GDM1 (cell line): ENCODE data around the gene TBXA2R.
"Not testable (repeated sequence)": the region's sequence is repeated elsewhere in the genome, so short reads cannot be mapped to it uniquely, and the experiment has no call there.

Experiments used
- DNase-seq: peaks from one replicate; lab custom pipeline; 2025; lab: John Stamatoyannopoulos, UW

TBXA2R gene

DNA sequence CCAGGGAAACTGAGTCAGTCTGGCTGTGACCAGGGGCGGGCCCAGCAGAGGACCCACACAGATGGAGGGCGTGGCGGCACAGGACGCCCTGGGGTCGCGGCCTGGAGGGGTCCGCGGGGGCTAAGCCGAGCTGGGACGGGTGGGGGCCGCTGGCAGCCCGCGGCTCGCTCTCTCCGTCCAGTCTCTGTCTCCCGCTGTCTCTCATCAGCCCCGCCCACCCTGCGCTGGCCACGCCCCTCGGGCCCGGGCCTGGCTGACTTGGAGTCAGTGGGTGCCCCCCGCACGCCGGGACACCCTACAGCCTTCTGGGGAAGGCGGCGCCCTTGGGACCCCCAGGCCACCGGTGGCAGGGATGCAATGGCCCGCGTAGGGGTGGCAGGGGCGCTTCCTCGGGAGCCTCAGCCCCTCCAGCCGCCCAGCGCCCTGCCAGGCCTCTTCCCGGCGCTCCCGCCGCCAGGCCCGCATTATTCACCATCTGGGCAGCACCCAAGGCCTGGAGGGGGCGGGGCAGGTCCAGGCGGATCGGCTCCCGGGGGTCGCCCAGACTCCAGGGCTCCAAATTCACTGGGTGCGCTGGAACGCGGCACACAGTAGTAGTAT, at the start of gene TBXA2R:
TBXA2R (minus strand) TSS at position 186 of the 600 bp plus-strand sequence. CDS start 6,241 bp downstream, outside the sequence.
- peak; percentile 41 for DNase-seq

DNA sequence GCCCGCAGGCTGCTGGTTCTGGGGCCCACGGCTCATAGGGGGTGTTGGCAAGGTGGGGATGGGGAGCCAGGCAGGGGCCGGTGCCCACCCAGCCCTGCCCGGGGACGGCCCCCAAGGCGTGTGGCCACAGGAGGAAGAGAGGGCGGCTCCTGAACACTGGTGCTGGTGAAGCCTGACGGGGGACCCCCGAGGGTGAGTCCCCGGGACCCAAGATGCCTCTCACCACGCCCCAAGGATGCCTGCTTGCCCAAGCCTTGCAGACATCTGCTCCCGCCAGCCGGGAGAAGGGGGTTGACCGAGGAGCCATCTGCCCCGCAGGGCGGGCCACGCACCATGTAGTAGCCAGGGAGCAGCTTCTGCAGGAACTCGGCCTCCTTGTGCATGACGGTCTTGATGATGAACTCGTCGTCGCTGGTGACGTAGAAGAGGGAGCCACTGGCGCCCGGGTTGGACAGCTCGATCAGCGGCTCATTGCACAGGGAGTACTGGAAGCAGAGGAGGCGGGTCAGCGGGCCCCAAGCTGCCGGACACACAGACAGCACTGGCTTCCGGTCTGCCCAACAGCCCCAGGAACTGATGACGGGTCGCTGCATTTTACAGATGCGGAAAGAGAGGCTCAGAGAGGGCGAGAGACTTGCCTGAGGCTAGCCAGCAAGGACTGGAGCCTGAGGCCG, 49.5 kb upstream of the TBXA2R start:
- no peak for DNase-seq

DNA sequence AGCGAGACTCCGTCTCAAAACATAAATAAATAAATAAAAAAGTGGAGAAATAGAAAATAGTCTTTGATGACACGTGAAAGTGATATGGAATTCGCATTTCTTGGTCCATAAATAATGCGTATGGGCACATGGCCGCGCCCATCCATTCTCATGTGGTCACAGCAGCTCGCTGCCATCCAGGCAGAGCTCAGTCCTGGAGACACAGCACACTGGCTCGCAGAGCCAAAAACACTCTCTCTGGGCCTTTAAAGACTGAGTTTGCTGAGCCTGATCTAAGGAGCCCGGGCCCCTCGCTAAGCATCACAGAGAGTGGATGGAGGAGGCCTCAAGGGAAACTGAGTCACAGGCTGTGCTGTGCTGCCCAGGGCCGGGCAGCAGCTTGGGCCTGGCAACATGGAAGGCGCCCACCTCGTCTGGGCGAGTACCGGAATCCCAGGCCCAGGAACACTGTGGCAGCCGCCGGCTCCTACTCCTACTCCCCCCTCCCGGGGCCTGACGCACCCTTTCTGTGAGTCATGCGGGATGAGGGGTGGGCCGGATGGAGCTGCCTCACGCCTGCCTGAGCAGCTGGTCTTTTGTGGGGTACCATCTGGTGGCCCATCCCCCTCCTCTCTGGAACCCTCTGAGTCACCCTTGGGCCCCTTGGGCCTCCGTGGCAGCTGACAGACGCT, 48.9 kb upstream of the TBXA2R start:
- no peak for DNase-seq

DNA sequence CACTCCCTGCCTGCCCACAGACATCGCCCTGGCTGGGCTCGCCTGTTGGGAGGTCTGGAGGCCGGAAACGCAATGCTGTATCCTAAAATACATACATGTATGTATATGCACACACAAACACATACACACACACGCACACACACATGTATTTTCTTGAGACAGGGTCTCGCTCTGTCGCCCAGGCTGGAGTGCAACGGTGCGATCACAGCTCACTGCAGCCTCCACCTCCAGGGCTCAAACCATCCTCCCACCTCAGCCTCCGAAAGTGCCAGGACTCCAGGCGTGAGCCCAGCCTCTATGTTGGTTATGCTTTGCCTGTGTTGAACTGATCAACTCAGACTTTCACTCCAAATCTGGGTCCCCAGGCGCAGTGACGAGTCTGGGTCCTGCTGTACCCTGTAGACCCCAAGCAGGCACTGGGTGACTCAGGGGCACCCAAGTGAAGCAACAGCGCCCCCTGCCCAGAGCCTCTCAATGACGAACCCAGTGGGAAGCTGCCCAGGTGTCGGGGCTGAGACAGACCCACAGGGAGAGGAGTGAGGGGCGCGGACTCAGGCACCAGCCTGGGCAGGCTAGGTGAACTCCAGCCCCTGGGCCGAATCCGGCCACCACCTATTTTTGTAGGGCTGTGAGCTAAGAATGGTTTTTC, 47.3 kb upstream of the TBXA2R start:
- DNase-seq: no peak

DNA sequence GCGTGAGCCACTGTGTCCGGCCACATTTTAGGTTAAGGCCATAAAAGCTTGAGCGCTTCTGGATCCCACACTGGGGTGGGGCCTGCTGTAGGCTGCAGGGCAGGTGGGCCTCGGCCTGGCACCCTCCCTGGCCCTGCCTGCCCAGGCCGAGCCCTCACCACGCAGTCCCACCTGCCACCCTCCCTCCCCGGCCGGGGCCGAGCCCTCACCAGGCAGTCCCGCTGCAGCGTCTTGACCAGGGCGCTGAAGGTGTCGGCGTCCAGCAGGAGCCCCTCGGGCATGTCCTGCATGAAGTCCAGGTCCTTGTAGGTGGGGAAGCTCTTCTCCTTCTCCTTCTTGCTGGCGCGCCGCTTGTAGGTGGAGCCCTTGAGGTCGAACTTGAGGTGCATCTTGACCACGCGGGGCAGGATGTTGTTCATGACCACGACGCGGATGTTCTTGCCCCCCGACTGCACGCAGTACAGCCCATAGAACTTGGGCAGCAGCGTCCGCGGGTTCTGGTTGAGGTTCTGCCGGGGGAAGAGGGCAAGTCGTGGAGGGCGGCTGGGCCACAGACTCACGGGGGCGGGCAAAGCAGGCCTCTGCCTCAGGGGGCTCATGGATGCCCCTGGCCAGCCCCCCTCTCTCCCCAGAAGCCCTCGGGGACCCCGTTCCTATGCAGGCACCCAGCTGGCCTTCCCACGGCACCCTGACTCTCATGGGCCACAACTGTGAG, 46.6 kb upstream of the TBXA2R start:
- no peak for DNase-seq

DNA sequence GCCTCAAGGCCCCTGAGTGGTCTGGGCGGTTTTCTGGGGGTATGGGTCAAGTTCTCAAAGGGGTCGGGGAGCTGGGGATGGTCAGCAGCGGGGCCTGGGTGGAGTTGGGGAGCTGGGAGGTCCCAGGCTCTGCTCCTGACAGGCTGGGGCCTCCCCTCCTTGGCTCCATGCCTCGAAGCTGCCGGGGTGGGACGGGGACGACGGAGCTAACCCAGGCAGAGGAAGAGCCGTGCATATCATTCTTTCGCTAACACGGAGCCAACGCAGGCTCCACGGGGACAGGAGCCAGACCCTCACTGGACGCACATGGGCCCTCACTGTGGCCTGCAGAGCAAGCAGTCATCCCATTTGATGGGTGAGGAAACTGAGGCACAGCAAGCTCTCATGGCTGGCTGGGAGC, 45.7 kb upstream of the TBXA2R start:
- DNase-seq: no peak

DNA sequence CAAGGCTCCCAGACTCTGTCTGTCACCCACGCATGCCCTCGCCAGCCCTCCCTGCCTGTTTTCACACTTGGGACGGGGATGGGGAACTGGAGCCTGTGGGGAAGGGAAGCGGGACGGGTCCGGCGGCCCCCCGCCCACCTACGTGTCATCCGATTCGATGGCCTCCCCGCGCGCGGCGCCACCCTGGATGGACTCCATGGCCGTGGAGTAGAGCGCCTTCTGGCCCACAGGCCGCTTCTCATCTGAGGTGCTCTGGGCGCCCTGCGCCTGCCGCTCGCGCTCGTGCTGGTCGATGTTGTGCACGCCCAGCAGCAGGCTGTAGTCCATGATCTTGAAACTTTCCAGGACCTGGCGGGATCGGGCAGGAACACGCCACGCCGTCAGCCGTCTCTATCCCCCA, 45.0 kb upstream of the TBXA2R start:
- DNase-seq: no peak

DNA sequence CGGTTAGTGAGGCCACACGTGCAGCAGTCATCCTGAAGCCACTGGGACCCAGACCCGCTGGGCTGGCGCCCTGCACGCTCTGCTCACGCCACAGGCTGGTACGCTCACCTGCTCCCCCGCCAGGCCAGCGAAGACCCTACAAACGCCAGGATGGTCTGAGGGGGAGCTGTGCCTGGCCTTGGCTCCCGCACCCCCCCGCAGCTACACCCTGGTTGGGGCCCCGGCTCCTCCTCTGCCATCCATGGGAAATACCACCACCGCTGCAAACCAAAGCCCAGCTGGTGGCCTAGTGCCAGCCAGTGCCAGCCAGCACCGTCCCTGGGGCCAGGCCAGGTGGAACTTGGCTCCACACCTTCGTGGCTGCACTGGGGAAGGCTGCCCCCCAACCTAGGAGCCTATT, 43.2 kb upstream of the TBXA2R start:
- DNase-seq: no peak

DNA sequence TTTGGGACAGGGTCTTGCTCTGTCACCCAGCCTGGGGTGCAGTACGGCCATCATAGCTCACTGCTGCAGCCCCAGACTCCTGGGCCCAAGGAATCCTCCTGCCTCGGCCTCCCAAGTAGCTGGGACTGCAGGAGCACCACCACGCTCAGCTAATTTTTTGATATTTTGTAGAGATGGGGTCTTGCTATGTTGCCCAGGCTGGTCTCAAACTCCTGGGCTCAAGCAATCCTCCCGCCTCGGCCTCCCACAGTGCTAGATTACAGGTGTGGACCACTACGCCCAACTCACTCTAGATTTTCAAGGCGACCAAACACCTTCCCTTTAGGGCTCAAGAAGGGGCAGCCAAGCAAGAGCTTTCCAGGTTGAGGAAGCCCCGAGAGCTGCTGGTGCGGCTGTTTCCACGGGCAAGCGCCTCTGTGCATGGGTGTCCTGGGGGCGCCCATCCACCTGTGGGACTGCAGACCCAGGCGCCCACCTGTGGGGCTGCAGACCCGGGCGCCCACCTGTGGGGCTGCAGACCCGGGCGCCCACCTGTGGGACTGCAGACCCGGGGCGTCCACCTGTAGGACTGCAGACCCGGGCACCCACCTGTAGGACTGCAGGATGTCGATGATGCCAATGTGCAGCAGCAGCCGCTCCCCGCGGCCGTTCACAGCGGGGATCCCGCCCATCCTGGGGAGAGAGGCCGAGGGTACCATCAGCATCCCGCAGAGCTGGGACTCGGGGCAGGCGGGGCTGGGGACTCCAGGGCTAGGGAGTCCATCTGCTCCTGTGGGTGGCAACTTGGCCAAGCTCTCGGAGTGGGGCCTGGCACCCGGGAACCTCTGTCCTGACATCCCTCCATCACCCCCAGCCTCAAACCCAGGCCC, 41.6 kb upstream of the TBXA2R start:
- no peak for DNase-seq

DNA sequence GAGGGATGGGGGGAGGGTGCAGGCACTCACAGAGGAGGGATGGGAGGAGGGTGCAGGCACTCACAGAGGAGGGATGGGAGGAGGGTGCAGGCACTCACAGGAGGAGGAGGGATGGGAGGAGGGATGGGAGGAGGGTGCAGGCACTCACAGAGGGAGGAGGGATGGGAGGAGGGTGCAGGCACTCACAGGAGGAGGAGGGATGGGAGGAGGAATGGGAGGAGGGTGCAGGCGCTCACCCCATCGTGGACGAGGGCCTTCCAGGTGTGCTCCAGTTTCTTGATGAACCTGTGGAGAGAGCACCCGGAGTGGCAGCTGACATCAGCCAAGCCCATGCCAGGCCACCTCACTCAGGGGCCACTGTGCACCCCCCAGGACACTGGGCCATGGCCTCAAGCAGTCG, 40.4 kb upstream of the TBXA2R start:
- not testable (repeated sequence) for DNase-seq

DNA sequence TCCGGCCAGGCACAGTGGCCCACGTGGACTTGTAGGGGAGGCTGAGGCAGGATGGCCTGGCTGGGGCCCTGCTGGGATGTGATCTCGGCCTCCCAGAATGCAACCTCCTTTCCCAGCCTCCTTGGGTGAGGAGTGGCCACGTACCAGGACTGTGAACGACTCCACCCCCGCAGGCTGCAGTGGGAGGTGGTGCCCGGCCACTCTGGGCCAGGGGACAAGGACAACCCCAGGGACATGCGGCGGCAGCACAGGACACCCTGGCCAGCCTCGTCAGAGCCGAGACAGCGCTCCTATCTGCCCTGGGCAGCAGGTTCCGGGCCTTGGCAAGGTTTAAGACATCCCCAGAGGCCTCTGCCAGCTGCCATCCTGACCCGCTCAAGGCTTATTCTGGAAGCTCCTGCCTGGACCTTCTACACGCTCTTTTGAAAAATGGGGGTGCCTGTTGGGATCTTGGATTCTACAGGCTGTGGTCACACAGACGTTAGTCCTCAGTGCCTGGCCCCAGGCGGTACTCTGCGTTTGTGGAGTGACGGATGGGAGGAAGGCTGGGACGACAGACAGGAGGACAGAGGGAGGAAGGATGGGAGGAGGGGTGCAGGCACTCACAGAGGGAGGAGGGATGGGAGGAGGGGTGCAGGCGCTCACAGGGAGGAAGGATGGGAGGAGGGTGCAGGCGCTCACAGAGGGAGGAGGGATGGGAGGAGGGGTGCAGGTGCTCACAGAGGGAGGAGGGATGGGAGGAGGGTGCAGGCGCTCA, 39.8 kb upstream of the TBXA2R start:
- no peak for DNase-seq

DNA sequence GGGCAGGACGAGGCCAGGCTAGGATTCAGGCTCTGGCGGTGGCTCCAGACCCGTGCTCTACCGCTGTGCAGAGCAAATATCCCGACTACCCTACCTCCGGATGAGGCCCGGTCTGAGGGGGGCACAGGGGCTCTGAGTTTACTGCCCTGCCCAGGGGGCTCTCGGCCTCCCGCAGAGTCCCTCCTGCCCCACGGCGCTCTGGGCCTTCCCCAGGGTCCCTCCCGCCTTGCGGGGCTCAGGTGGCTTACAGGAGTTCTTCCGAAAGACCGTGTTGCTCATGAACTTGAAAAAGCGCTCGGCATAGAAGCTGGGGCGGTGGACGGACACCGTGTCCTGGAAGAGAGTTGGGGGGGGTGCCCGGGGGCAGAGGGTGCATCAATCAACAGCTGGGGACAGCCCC, 39.1 kb upstream of the TBXA2R start:
- DNase-seq: no peak

DNA sequence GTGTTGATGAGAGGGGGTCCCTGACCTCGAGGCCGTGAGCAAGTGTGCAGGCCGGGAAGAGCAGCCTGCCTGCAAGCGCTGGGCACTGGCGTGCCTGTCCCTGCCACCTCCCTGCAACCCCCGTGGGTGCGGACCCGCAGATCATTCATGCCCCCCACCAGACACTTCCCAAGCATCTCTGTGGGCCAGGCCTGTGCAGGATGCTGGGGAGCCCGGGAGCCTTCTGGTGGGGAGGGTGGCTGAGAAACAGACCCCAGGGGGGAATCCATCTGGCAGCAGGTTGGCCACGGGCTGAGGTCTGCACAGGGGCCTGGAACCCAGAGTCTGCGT, 38.4 kb upstream of the TBXA2R start:
- DNase-seq: no peak

DNA sequence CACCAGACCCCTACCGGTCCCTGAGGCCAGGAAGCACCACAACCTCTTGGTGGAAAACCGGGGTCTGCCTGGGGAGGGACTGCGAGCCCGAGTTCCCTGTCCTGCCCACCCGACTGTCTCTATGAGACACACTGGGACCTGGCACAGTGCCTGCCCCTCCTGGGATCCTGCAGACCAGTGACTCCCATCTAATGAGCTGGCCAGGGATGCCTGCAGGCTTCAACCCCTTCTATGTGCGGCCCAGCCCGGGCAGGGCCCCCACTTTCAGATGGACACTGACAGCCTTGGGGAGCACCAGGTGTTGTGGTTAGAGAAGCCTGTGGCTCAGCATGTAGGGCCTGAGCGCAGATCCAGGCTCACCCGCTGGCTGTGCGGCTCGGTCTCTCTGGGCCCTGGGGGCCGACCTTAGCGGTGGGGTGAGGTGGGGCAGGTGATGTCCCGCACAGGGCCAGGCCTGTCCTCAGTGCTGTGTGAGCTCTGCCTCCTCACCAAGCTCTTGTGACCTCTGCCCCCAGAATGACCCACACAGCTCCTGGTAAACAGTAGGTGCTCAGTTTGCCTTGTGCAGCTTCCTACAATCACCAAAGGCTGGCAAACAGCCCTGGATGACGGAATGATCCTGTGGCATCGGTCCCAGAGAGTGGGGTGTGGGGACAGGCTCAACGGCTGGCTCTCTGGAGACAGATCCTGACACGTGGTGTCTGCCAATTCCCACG, 37.8 kb upstream of the TBXA2R start:
- no peak for DNase-seq

DNA sequence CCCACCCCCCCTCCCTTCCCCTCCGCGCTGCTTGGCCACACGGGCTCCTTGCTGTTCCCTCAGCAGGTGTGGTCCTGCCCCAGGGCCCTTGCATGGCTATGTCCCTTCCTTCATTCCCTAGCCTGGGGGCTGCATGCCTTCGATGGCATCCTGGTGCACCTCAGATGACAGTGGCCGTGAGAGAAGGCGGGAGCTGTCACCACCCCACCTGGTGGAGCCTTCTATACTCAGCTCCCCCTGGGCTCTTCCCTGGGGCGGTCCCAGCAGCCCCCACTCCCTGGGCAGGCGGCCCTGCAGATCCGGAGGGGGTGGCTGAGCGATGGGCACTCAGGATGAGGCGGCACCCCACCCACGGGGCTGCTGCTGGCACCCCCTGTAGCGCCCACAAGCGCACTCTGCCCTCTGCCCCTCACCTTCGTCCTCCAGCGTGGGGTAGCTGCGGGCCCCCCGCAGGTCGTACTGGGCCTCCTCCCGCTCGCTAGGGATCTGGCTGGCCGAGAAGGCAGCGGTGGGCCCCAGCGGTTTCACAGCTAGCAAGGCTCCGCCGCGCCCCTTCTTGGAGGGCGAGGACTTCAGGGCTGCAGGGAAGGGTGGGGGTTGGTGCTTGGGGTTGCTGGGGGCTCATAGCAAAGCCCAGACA, 37.1 kb upstream of the TBXA2R start:
- DNase-seq: no peak

DNA sequence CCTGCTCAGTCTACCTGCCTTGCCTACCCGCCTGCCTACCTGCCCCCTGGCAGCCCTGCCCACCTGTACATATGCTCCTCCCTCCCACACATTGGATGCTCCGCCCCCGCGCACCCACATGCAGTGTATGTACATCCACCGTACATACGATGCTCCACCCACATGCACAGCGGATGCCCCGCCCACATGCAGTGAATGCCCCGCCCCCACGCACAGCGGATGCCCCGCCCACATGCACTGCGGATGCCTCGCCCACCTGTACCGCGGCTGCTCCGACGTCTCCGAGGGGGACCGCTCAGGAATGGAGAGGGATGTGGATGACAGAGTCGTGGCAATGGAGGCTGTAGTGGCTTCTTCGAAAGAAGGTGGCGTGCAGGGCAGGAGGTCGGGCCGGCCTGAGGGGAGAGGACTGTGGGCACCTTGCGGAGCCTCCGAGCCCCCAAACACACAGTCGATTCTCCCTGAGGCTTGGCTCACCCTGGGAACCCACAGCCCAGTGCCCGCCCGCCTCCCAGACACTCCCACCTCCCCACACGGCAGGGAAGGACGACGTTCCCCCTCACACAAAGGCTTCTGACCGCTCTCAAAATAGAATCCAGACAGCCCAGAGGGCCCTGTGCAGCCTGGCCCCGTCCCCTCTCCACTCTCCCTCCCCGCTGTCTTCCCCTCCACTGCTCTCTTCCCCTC, 36.5 kb upstream of the TBXA2R start:
- DNase-seq: no peak

DNA sequence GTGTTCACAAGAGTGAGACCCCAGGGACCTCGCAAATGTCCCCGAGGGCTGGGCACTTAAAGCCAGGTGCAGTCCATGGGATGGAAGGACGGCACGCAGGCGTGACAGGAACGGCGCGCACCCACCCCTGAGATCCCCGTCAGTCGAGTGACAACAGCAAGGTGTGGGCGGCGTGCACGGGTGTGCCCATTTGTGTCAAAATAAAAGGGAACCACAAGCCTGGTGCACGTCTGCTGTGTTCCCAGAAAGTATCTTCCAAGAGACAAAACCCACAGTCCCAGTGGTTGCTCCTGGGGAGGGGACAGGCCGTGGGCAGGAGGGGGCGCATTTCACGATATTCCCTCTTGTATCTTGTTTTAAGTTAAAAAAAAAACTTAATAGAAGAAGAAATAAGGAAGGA, 35.6 kb upstream of the TBXA2R start:
- no peak for DNase-seq

DNA sequence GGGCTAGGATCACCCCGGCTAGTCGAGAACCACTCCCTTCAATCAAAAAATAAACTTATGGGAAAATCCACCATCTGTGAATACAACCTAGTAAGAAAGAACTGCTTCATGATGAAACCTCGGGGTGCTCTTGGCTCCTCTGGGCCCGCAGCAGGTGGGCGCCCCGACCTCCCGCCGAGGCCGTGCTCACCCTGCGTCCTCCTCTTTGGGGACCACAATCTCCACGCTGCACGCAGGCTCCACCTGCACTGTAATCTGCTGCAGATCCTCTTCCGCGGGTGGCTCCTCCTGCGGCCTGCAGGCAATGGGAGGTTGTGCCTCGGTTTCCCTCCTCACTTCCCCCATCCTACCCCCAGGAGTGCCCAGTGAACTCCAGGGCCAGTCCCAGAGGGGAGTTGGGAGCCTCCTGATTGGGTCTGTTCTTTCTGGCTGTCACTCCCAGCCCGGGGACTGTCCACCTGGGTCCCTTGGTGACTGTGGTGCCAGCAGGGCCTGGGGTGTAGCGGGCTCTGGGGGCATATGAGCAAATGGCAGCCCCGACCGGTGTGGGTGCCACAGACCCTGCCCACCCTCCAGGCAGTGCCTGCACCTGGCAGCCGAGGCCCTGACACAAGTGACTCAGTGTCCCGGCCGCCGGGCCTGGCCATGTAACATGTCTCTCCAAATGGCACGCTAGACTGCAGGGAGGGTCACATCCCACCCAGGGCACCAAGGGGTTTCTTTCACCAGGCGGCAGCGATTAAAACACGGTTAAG, 35.0 kb upstream of the TBXA2R start:
- no peak for DNase-seq
